Measurements from ENCODE around the gene PLCL2. TPM values are rescaled to one million over a fixed set of nuclear protein-coding genes. Genes with fewer than 3 reads are reported as not detected.
"Not testable (repeated sequence)": the region's sequence is repeated elsewhere in the genome, so short reads cannot be mapped to it uniquely, and the experiment has no call there.

PLCL2 gene
- total RNA-seq, 1 donor from 2014 or later, result 12.4 TPM

DNA sequence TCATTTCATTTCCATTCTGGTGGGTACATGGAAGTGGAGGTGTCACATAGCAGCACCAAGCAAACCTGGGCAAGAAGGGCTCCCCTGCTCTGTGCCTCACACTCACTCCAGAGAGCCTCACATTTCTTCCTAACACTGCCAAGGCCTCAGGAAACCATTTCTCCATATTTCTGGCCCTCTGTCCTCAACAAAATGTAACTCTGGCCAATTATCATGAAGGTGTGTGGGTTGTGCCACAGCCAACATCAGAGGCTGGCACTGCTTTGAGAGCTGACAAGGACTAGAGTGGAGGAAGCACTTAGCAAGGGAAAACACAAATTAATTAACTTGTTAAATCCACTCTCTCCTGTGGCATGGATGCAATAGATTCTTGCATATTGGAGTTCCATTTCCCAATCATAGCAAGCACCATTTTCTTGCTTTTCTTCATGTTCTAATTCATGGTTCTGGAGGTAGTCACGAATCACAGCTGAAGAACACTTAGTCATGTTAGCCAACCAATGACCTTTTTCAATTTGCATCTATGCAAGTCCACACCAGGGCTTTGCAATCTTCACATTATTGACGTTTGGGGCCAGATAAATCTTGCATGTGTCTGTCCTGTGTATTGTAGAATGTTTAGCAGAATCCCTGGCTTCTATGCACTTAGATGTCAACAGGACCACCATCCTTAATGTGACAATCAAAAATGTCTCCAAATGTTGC is 241.1 kb downstream of the PLCL2 start:
- DNase-seq, result no peak

- DNase-seq, result not testable (repeated sequence)
Observed at GRCh38 chr3:17128671-17129070, 243.9 kb downstream of the PLCL2 start.

DNA sequence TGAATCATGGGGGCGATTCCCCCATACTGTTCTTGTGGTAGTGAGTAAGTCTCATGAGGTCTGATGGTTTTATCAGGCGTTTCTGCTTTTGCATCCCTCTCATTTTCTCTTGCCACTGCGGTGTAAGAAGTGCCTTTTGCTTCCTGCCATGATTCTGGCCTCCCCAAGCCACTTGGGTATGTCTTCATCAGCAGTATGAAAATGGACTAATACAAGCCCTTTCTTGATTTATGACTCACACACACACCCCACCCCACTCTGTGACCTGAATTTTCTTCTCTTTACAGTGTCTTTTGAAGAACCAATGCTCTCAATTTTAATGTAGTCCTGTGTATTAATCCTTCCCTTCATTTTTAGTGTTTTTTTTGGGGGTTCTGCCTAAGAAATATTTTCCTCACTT is 244.8 kb downstream of the PLCL2 start:
- no peak for DNase-seq

GRCh38 chr3:17130956-17131355 is 246.2 kb downstream of the PLCL2 start:
- DNase-seq, result no peak

- DNase-seq, result no peak
Observed at GRCh38 chr3:17132286-17133115, 247.7 kb downstream of the PLCL2 start.

- no peak for DNase-seq
Observed at GRCh38 chr3:17133632-17134545, 249.1 kb downstream of the PLCL2 start.

GRCh38 chr3:17135696-17136095 is 250.9 kb downstream of the PLCL2 start:
- no peak for DNase-seq

GRCh38 chr3:17136136-17136721 is 251.5 kb downstream of the PLCL2 start:
- no peak for DNase-seq

DNA sequence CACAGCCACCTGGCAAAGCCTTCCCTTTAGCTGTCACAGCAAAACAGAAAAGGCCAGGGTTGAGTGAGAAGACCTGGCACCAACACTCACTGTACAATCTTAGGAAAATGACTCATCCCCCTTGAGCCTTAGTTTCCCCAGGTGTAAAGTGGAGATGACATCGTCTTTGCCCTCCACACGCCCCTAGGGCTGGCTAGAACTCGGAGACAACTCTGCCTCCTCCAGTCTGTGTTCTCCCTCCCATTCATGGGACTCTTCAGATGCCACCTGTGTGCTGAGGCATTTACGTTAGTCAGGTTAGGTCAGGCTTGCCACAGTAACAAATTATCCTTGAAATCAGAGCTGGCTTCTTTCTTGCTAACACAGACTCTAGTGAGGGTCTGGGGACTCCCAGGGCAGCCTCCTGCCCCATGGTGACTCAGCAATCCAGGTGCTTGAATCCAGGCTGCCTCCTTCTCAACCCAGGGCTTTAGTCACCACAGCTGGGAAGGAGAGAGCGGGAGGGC is 252.6 kb downstream of the PLCL2 start:
- no peak for DNase-seq

- no peak for DNase-seq
Observed at GRCh38 chr3:17138246-17139039, 253.7 kb downstream of the PLCL2 start.

All from dermis blood vessel endothelial cell (primary cell).